ENCODE measurements around the gene SKOR1. TPM values are rescaled to one million over a fixed set of nuclear protein-coding genes. Genes with fewer than 3 reads are reported as not detected.

SKOR1 gene
- total RNA-seq, 1 donor from 2014 or later: 0.22 TPM

DNA sequence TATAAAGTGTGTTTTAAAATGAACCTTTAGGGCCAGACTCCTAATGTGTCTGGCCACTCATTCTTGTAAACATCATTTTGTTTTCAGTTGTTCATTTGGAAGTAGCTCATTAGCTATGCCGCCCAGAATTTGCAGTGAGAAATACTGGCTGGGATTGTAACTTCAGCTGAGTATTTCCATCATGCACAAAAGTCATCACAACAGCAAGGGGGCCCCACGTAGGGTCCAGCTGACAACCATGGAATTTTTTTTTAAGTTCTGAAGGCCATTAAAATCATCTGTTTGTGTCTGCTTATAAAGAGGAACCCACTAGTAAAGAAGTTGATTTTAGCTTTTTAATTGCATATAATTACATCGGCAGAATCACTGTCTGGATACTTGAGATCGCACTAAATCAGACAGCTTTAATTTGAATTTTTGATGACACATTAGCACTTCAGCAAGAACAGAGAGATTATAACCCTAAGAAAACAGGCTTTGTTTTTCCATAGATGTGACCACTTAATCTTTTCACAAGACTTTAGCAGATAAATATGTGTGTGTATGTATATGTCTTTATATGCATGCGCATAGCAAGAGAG, 46.3 kb upstream of the SKOR1 start:
- no peaks in the 10 kb centered on the region for H3K27me3 ChIP-seq (ENCODE audit: low read depth)
- H3K4me3 ChIP-seq: no peak overlapping the region
- no peak for DNase-seq
- H3K4me1 ChIP-seq: no peaks in the 10 kb centered on the region
- H3K9me3 ChIP-seq (replicated peaks): no peaks in the 10 kb centered on the region
- H3K27ac ChIP-seq (replicated peaks): no peak overlapping the region
- intact Hi-C loops (cut with micrococcal nuclease): no loop called here
- peaks cover 15% of the 10 kb centered on the region for H3K36me3 ChIP-seq
- TF ChIP-seq, protein P1, sequence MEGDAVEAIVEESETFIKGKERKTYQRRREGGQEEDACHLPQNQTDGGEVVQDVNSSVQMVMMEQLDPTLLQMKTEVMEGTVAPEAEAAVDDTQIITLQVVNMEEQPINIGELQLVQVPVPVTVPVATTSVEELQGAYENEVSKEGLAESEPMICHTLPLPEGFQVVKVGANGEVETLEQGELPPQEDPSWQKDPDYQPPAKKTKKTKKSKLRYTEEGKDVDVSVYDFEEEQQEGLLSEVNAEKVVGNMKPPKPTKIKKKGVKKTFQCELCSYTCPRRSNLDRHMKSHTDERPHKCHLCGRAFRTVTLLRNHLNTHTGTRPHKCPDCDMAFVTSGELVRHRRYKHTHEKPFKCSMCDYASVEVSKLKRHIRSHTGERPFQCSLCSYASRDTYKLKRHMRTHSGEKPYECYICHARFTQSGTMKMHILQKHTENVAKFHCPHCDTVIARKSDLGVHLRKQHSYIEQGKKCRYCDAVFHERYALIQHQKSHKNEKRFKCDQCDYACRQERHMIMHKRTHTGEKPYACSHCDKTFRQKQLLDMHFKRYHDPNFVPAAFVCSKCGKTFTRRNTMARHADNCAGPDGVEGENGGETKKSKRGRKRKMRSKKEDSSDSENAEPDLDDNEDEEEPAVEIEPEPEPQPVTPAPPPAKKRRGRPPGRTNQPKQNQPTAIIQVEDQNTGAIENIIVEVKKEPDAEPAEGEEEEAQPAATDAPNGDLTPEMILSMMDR (IDR thresholded peaks at IDR 0.05; ENCODE audit: borderline replicate concordance): no peak

DNA sequence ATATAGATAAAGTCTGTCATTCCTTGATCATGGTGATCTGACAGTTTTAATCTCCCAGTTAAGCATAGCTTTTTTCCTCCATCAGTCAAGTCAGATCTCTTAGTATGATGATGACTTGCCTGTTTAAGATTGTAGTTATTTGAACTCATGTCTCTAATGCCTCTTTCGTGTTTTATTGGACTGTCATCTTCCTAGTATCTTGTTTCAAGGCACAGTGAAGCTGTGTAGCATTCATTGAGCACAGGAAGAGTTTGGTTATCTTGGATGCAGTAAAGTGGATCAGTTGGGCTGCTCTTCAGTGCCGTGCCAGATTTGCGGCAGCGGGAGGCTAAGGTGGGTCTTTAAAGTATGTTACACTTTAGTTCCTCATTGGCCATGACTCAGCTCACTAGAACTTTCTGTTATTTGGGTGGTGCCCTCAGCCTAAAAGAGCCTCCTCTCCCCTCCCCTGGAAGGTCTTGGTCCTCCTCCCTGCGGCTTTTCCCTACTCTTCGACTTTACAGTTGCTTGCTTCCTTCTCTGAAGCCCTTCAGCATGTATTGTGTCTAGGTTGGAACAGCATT, 45.7 kb upstream of the SKOR1 start:
- H3K27me3 ChIP-seq (ENCODE audit: low read depth): no peaks in the 10 kb centered on the region
- H3K9me3 ChIP-seq (replicated peaks): no peaks in the 10 kb centered on the region
- H3K4me1 ChIP-seq: no peaks in the 10 kb centered on the region
- peaks cover 20% of the 10 kb centered on the region for H3K36me3 ChIP-seq
- no peak for DNase-seq
- no peak overlapping the region for H3K4me3 ChIP-seq
- TF ChIP-seq, protein P1 (IDR thresholded peaks at IDR 0.05; ENCODE audit: borderline replicate concordance): no peak
- intact Hi-C loops (cut with micrococcal nuclease): no loop called here
- H3K27ac ChIP-seq (replicated peaks): no peak overlapping the region

DNA sequence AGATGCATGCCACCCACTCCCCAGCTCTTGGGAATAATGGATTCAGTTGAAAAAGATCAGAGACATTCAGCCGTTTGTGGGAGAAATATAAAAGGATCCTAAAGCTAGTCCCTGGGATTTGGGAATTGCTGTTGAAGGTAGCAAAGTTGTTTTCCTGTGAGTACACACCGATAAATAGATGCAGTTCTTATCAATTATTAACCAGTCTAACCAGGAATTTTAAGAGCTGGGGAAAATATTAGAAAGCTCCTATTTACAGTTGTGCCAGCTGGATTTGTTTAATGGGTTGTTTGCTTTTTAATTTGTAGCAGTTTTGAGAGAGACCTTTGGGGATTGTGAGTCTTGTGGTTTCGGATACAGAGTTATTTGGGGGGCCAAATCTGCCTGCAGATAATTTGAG, 44.2 kb upstream of the SKOR1 start:
- no peak overlapping the region for H3K27ac ChIP-seq (replicated peaks)
- H3K36me3 ChIP-seq: peaks cover 26% of the 10 kb centered on the region
- intact Hi-C loops (cut with micrococcal nuclease): no loop called here
- H3K4me1 ChIP-seq: no peaks in the 10 kb centered on the region
- TF ChIP-seq, protein P1 (IDR thresholded peaks at IDR 0.05; ENCODE audit: borderline replicate concordance): no peak
- H3K9me3 ChIP-seq (replicated peaks): no peaks in the 10 kb centered on the region
- no peak for DNase-seq
- H3K27me3 ChIP-seq (ENCODE audit: low read depth): no peaks in the 10 kb centered on the region
- H3K4me3 ChIP-seq: no peak overlapping the region

DNA sequence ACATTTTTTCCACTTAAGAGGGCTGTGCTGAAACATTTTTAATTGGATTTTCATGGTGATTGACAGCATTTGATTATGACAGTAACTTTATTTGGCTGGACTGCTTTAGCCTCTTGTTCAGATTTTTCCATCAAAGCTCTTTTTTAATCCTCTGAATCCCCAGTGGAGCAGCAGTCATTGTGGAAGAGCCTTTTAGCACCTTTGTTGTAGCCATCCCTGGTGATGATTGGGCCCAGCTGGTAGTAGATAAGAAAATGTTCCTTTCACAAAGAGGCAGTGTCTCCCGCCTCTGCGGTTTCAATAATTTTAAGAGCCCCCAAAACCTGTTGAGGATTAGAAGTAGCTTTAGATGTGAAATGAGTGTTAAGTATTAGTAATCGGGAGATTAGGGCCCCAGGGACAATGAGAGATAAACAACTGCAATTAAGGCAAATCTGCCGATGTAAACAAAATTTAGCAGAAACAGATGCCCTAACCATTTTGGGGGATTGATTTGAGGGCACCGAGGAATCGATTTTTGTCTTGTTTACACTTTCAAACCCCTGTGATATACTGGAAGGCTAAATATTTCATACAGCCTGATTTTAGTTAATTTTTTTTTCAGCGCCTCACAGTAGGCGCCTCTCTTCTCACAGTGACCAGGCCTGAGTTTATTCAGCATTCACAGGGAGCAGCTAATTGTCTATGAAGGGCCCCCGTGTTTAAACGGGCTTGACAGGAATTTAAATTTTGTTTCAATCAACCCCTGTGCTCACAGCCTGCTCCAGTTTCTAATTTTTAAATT, 43.2 kb upstream of the SKOR1 start:
- H3K9me3 ChIP-seq (replicated peaks): no peaks in the 10 kb centered on the region
- TF ChIP-seq, protein P1 (IDR thresholded peaks at IDR 0.05; ENCODE audit: borderline replicate concordance): no peak
- no peak overlapping the region for H3K27ac ChIP-seq (replicated peaks)
- intact Hi-C loops (cut with micrococcal nuclease): no loop called here
- H3K4me3 ChIP-seq: no peak overlapping the region
- no peak for DNase-seq
- no peaks in the 10 kb centered on the region for H3K4me1 ChIP-seq
- peaks cover 26% of the 10 kb centered on the region for H3K36me3 ChIP-seq
- no peaks in the 10 kb centered on the region for H3K27me3 ChIP-seq (ENCODE audit: low read depth)

- Histone ChIP-seq H3K27me3 (ENCODE audit: low read depth) (no peaks in the 10 kb centered on the region), H3K36me3 (peaks cover 26% of the 10 kb centered on the region), H3K27ac (replicated peaks) (no peak overlapping the region), H3K9me3 (replicated peaks) (no peaks in the 10 kb centered on the region), H3K4me1 (no peaks in the 10 kb centered on the region), H3K4me3 (no peak overlapping the region)
- intact Hi-C loops (cut with micrococcal nuclease): no loop called here
- no peak for DNase-seq
- TF ChIP-seq, protein P1 (IDR thresholded peaks at IDR 0.05; ENCODE audit: borderline replicate concordance): no peak
Measured at GRCh38 chr15:67782691-67782991, 42.7 kb upstream of the SKOR1 start.

All from left ventricle myocardium inferior (tissue), 1 donor.